Measurements from ENCODE around the gene PTPRT.
"Not testable (repeated sequence)": the region's sequence is repeated elsewhere in the genome, so short reads cannot be mapped to it uniquely, and the experiment has no call there.

Gene PTPRT

DNA sequence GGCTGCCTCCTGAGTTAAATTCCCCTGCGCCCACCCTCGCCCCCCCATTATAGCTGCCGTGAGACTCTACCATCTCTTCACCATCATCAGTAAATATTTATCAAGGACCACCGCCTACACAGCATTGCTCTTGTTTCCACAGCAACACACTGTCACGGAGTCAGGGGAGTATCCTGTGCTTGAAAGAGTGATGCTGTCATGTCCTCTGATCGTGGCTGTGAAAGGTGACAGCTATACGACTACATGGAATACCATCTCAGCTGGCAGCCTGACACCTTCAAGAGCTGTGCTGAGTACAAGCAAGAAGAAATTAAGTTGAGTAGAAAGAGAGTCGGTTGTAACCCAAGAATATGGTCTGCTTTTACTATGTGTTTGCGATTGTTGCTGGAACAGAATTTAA, 3.4 kb downstream of the PTPRT start:
- no peak for DNase-seq

DNA sequence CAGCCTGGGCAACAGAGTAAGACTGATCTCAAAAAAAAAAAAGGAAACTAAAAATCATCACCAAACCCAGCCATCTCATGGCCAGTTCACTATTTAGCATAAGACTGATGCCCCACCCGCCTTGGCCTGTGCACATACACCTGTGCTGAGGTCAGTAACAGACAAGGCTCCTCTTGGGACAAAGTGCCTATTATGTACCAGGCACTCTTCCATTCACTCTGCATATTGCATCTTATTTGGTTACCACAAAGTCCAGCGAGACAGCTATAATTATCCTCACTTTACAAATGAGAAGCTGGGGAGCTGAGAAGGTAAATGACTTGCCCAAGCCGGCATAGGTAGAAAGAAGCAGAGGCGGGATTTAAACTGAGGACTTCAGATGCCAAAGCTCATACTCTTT, 3.8 kb downstream of the PTPRT start:
- DNase-seq, result no peak

DNA sequence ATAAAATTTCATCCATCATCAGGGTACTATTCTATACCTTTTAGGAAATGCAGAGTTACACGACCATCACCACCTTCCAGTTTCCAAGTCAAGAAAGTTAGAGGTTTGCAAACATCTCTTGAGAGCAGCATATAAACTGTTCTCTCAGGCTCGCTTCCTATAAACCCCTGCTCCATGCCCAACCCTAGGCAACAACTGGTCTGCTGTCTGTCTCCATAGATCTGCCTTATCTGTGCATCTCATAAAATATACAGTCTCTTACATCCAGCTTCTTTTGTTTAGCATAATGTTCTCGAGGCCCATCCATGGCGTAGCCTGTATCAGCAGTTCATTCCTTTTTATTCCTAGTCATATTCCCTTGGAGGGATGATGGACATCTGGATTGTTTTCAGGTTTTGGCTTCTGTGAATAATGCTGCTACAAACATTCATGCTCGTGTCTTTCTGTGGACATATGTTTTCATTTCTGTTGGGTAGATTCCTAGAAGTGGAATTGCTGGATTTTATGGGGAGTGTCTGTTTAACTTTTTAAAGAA, 6.1 kb downstream of the PTPRT start:
- no peak for DNase-seq

DNA sequence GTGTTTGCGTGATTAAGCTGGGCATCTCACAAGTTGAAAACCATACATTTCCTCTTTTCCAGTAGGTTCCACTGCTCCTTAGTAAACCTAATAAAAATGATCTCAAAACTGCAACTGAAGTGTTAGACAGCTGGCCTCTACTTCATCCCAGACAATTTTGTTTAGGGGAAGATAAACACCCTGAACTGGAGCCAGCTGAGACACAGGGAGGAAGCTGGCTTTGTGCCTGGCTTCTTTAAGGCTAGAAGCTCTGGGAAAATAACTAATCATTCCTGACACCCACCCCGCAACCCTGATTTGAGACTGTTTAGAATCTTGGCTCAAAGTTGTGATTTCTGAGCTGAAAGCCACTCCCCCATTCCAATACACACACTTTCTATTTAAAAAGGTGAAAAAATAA, 11.6 kb downstream of the PTPRT start:
- DNase-seq, result no peak

DNA sequence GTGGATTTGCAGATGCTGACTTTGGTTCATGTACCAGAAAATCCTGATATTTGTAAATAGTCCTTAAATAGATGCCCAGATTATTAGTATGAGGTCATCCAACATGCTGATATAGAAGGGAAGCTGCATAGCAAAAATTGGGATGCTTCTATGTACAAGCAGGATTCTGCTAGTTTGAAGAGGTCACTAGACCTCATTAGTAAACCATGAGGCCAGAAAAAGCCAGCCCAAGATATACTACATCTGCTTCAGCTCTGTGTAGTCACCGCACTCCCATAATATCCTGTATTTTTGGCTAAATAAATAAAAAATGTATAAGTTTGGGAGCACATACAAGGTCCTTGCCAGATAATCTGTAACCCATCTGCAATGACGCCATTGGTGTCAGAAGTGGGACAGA, 13.0 kb downstream of the PTPRT start:
- no peak for DNase-seq

DNA sequence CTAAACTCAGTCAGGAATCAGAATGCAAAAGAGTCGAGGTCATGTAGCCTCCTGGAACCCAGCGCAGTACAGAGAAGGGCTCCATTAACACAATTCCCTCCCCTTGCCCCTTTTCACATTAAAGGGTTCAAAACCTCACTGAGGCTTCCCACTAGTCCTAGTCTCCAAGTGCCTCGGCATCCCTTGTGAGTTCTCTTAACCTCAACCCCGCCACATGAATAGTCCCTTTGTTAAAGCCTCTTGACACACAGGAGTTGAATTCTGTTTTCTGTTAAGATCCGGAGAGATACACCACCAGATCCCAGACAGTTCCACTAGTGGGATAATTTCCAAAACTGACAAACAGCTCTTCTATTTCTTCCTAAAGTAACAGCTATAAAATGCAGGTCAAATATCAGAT, 17.8 kb downstream of the PTPRT start:
- DNase-seq, result no peak

DNA sequence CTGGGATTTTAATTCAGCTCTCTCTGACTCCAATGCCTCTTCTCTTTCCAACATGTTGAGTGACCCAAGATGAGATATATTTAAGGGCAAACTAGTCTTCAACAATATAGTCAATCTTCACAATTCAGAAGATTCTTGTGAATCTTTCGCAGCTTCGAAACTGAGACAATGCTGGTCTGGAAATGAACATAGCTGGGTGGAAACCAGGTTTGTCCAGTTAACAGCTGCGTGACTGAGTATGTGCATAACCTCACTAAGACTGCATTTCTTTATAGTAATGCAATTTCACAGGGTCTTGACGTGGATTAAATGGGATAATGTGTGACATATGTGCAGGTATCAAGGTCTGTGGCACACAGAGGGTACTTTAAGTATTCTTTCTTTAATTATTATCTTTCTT, 18.9 kb downstream of the PTPRT start:
- no peak for DNase-seq

DNA sequence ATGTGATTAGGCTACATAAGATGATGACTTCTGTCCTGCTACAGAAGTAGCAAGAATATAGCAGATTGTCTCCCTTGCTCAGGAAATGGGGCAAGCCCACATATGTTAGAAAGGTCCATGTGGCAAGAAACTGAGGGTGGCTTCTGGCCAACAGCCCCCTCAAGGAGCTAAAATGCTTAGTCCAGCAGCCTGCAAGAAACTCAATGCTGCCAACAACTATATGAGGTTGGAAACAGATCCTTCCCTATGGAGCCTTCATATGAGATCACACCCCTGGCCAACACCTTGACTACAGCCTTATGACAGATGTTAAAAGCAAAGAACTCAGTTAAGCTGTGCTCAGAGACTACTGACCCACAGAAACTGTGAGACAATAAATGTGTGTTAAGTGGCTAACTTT, 22.1 kb downstream of the PTPRT start:
- DNase-seq, result no peak

DNA sequence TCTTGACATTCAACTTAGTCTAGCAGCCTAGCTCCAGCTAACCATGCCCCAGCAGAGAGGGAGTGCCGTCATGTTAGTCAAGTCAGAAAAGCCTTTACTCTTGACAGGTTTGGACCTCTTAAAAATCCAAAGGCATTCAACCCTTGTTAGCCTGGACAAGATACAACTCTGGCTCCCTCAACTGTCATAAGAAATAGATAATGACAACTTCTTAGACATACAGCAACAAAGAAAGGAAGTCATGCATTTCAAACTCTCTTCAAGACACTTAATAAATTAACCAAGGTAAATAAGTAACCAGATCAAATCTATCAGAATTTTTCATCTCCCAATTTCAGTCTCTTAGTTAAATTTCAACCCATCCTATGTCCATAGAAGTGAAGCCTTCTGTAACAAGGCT, 22.7 kb downstream of the PTPRT start:
- DNase-seq, result no peak

DNA sequence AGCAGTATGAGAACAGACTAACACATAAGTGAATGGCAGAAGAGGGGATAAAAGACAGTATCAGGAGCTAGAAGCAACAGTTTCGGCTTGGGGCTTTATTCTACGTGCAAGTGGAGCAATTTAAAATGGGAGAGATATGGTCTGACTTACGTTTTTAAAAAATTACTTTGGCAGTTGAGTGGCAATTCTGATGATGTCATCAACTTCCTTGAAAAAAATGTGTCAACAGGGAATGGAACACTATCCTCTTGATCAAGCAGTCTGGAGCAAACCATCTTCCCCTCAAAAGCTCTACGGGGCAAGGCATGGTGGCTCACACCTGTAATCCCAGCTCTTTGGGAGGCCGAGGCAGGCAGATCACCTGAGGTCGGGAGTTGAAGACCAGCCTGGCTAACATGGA, 24.1 kb downstream of the PTPRT start:
- no peak for DNase-seq

DNA sequence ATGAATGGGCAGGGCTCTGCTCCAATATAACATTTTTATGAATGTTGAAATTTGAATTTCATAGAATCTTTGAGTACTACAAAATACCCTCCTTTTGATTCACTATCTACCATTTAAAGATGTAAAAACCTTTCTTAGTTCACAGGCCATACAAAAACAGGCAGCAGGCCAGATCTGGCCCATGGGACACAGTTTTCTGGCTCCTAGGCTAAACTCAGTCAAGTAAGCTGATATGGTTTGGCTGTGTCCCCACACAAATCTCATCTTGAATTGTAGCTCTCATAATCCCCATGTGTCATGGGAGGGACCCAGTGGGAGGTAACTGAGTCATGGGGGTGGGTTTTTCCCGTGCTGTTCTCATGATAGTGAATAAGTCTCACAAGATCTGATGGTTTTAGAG, 25.0 kb downstream of the PTPRT start:
- not testable (repeated sequence) for DNase-seq

DNA sequence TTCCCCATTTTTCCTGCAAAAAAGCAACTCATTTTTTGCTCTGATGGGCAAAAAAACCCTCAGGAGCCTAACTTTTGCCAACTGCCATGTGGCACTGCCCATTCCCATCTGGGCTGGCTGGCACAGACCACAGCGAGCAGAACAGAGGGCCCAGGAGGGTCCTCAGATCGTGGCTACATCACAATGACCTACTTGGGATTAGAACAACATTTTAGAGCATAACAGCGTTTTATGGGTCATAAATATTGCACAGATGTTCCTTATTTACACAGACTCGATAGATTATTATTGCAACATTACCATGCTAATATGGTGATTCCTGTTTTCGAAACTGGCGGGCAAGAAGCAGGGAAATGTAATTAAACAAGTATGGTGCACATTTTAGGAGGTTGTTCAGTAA, 28.0 kb downstream of the PTPRT start:
- no peak for DNase-seq

DNA sequence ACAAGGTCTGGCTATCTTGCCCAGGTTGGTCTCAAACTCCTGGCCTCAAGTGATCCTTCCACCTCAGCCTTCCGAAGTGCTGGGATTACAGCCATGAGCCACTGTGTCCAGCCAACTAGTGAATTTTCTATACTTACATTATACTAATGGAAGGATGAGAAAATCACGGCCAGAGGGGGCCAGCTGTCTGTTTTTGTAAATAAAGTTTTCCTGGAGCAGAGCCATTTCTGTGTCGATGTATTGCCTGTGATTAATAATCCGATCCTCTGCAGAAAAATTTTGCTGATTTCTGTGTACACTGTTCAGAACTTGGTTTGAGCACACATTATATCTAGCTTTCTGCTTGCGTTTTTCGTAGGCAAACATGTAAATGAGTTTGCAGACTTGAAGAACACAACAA, 28.8 kb downstream of the PTPRT start:
- no peak for DNase-seq

DNA sequence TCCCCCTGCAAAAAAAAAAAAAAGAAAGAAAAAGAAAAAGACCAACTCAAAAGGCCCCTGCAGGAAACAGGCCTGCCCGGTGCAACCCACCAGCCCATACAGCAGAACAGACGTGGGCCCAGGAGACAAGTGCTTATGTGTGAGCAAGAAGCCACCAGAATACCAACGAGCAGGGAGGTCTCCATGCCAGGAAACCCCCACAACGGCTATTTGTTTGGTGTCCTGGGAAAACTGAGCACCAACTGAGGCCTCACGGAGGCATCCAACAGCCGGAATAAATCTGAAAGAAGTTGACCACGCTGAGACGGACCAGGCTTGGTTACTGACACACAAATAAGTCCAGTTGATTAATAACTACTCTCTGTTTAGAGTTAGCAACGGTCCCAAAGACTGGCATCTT, 29.7 kb downstream of the PTPRT start:
- no peak for DNase-seq

DNA sequence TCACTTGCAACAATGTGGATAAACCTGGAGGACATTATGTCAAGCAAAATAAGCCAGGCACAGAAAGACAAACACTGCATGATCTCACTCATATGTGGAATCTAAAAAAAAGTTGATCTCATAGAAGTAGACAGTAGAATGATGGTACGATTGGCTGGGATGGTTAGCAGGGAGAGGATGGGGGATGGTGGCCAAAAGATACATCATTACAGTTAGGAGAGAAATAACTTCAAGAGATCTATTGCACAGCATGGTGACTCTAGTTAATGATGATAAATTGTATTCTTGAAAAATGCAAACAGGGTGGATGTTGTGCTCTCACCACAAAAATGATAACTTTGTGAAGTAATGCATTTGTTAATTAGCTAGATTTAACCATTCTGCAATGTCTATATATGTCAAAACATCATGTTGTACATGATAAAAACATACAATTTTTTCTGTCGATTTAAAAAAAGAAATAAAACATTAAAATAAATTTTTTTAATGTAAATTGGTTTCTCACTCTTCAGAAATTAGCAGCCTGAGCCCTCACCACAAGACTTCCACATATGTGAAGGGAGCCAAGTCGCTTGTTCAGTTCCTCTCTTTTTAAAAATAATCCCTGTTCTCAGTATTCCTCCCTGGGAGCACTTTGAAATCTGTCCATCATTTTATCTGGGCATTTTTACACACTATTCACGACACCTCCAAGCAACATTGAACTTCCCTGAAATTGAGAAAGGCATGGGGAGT, 34.2 kb downstream of the PTPRT start:
- no peak for DNase-seq

DNA sequence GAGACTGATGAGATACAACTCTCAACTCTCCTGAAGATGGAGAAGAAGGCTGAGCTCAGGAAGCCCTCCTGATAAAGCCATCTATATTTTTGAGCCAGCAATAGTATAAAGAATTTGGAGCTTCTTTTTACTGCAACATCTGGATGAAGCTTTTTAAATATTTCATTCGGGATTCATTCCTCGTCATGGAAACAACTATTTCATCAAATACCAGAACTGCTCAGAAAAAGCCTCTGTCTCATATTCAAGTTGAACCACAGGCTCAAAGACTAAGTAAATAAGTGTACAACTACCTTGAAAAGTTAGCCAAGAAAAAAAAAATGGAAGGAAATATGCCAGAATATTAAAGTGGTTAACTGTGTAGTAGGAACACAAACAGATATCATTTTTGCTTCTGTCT, 37.8 kb downstream of the PTPRT start:
- DNase-seq, result no peak

DNA sequence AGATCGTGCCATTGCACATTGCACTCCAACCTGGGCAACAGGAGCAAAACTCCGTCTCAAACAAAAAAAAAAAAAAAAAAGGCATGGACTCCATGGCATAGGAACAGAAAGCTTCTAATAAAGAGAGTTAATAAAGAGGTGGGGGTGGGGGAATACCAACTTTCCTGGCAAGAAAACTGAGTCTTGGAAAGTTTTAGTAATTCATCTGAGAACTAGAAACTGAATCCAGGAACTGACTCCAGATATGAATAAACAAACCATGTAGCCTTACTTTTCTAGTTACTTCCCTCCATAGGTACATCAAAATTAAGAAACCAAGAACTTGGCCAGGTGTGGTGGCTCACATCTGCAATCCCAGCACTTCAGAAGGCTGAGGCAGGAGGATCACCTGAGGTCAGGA, 38.5 kb downstream of the PTPRT start:
- no peak for DNase-seq

DNA sequence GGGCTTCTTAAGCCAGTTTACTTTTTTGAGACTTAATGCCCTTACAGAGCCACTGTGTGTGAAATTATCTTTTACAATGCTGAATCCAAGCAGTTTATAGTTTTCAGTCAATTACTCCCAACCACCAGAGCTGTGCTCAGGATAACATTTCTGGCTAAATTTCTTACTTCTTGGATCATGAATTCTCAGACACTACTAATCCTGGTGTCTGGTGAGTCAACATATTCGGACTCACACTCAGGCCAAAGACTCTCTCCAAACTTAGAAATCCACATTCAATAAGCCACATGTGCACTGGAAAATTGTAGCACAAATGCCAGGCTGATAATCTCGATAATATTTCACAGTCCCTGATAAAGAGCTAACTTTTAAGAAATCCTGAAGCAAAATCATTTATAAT, 49.0 kb downstream of the PTPRT start:
- no peak for DNase-seq

DNA sequence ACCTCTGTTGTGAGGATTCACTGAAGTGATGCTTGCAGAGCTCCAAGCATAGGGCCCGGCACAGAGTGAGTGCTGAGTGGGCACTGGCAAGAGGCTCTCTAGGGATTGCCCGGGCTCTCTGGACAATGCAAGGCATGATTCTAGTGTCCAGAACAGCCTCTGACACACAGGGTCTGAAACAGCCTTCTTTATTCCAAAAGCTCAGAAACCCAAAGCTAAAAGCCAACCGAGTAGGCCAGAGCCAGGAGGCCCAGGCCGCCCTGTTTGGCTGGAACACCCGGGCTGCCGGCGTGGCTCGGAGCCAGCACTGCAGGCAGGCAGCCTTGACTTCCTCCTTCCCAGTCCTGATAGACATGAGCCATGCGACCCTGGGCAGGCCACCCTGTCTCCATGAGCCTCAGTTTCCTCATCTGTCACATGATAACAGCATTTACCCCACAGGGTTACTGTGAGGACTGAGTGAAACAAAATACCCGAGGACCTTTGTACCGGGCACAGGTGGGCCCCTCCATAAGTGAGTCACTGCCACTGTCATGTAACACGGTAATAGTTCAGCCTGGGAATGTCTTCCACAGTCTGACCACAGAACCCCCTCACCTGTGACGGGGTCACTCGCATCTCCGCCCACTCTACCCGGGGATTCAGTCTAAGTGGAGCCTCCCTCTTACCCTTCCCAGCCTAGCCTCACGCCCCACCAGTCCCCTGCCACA, 51.5 kb downstream of the PTPRT start:
- no peak for DNase-seq

DNA sequence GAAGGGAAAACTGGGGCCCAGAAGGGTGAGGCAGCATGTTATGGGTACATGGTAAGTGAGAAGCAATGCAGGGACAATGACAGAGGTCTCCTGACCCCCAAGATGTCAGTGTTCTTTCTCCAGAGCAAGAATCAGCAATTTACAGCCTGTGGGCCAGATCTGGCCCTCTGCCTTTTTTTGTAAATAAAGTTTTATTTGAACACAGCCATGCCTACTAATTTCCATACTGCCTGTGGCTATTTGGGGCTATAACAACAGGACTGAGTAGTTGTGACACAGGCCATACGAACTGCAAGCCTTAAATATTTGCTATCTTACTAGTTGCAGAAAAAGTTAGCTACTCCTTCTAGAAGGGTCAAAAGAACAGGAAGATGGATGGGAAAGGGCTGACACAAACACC, 52.5 kb downstream of the PTPRT start:
- DNase-seq, result no peak

DNA sequence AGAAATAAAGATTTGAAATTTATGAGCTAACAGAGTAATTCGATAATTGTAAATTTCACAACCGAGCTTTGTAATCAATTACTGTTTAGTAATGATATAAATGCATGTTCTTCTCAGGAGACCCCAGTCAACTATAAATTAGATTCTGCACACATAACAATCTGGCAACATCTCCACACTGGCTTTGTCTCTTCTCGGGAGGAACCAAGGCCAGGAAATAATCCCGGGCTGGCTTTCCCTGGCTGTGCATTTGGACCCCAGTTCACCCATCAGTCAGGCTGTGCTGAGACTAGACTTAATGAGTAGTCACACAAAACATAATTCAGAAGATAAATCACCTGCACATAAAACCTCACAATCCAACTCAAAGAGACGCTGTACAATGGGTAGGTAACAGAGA, 65.5 kb downstream of the PTPRT start:
- no peak for DNase-seq

DNA sequence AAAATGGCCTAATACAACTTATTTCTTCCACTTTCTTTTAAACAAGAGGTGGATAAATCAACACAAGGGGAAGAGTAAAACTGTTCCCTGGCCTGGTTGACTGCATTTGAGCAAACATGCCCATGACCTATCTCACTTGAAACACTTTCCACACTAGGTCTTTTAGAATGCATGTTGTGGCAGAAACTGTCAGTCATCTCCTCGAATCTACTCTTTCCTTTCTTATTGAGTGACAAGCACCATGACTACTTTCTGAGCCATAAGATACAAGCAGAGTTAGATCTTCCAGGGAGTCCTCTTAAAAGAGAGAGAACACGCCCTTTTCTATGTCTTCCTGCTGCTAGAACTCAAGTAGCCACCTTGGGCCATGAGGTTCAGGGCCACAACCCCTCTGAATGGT, 66.5 kb downstream of the PTPRT start:
- no peak for DNase-seq

DNA sequence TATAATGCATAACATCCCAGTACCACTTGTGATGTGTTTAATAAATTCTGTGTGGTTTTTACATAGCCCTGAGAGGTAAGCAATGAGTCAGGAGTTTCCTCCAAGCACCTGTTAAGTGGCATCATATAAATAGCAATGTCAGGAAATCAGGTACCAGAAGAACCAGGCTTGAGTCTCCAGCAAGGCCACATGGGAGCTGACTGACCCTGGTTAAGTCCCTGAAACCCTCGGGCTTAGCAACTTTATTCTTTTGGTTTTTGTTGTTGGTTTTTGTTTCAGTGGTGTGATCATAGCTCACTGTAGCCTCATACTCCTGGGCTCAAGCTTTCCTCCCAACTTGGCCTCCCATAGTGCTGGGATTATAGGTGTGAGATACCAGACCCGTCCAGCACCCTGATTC, 70.0 kb downstream of the PTPRT start:
- DNase-seq, result no peak

DNA sequence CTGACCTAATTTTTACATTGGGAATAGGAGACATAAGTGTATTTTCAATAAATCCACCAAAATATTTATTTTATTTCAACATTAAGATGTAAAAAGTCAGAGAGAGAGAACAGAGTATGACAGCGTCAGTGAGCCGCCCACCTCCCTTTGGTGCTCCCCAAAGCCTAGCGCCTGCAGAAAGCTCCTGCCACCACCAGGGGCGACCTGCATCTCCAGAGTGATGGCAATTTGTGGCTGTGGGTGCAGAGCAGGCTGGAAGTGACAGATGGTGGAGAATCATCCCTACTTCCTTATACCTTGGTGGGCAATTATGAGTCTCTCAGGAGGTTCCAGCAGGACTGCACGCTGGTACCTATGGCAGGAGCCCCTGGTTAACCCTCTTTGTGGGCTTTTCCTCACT, 87.3 kb downstream of the PTPRT start:
- DNase-seq, result peak; percentile 4

DNA sequence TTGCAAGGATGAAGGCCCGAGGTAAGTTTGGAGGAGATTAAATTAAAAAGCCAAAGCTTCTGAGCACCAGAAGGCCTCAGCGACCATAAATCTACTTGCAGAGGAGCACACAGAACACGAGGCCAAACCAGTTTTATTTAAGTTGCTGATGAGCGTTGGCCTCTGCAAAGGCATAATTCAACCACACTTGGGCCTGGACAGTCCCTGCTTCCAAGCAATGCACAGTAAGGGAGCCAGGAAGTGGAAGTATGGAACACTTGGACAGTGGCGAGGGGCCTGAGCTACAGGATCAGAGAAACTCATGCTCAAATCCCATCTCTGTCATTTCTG, 92.8 kb downstream of the PTPRT start:
- DNase-seq, result no peak

Measured in stimulated activated CD4-positive, alpha-beta T cell treated with anti-CD3 and anti-CD28 coated beads, Interleukin-15, amount 100 ng/mL, for 24 hours (primary cell).